ENCODE results near the gene PLD6. TPM values are rescaled to one million over a fixed set of nuclear protein-coding genes. Genes with fewer than 3 reads are reported as not detected.

PLD6 gene
- total RNA-seq, 4 donors from 2014 or later: 4.2 to 7.0 (median 5.0) TPM

GRCh38 chr17:17243163-17243562 lies 37.0 kb upstream of the PLD6 start:
- TF ChIP-seq POLR2A (IDR thresholded peaks at IDR 0.05) (no peak), CTCF (IDR thresholded peaks at IDR 0.05) (no peak)
- 86 to 87% methylated on average over 6 of the region's 6 CpGs for WGBS, 2 donors

GRCh38 chr17:17242246-17242645 lies 36.1 kb upstream of the PLD6 start:
- no peak overlapping the region for H3K4me3 ChIP-seq (ENCODE audit: low read depth, poor library complexity, severe bottlenecking)
- WGBS, 2 donors: 97 to 100% methylated on average over 7 of the region's 7 CpGs
- no peak for TF ChIP-seq CTCF (IDR thresholded peaks at IDR 0.05)
- TF ChIP-seq POLR2A (IDR thresholded peaks at IDR 0.05): no peak
- DNase-seq (ENCODE audit: low spot score in 2 of 2): no peak
- intact Hi-C loops (cut with DNase I; ENCODE audit: low total_unique reads): no loop called here

More at GRCh38 chr17:17243163-17243562, 37.0 kb upstream of the PLD6 start:
- H3K4me3 ChIP-seq (ENCODE audit: low read depth, poor library complexity, severe bottlenecking): no peak overlapping the region
- no peak for DNase-seq (ENCODE audit: low spot score in 2 of 2)
- intact Hi-C loops (cut with DNase I; ENCODE audit: low total_unique reads): no loop called here

GRCh38 chr17:17241656-17242055 lies 35.5 kb upstream of the PLD6 start:
- no peak for DNase-seq (ENCODE audit: low spot score in 2 of 2)
- 81 to 84% methylated on average over 10 of the region's 10 CpGs for WGBS, 2 donors
- no peak for TF ChIP-seq POLR2A (IDR thresholded peaks at IDR 0.05)
- TF ChIP-seq CTCF (IDR thresholded peaks at IDR 0.05): no peak
- H3K4me3 ChIP-seq (ENCODE audit: low read depth, poor library complexity, severe bottlenecking): no peak overlapping the region
- intact Hi-C loops (cut with DNase I; ENCODE audit: low total_unique reads): no loop called here

GRCh38 chr17:17239832-17240231 lies 33.7 kb upstream of the PLD6 start:
- no peak overlapping the region for H3K4me3 ChIP-seq (ENCODE audit: low read depth, poor library complexity, severe bottlenecking)
- intact Hi-C loops (cut with DNase I; ENCODE audit: low total_unique reads): no loop called here
- WGBS, 2 donors: 41 to 60% methylated on average over 1 of the region's 1 CpG
- TF ChIP-seq POLR2A (IDR thresholded peaks at IDR 0.05) (no peak), CTCF (IDR thresholded peaks at IDR 0.05) (no peak)
- no peak for DNase-seq (ENCODE audit: low spot score in 2 of 2)

GRCh38 chr17:17237026-17237799 lies 31.1 kb upstream of the PLD6 start, which contains the start of gene FLCN:
FLCN (minus strand) TSS chr17:17237168; CDS start chr17:17228137, 9,031 bp downstream.
- 1 to 2% methylated on average over 38 to 45 of the region's 53 CpGs for WGBS, 2 donors
- TF ChIP-seq POLR2A (IDR thresholded peaks at IDR 0.05) (peak in 1 of 2 donors; percentile 57), CTCF (IDR thresholded peaks at IDR 0.05) (peak in 1 of 3 donors; percentile 56)
- DNase-seq (ENCODE audit: low spot score in 2 of 2): peak; percentile 91 to 99
- H3K4me3 ChIP-seq (ENCODE audit: low read depth, poor library complexity, severe bottlenecking): peak within 1 kb of the TSS; percentile 100
- intact Hi-C loops (cut with DNase I; ENCODE audit: low total_unique reads): no loop called here
